Measurements from ENCODE around the gene RHEB.

DNA sequence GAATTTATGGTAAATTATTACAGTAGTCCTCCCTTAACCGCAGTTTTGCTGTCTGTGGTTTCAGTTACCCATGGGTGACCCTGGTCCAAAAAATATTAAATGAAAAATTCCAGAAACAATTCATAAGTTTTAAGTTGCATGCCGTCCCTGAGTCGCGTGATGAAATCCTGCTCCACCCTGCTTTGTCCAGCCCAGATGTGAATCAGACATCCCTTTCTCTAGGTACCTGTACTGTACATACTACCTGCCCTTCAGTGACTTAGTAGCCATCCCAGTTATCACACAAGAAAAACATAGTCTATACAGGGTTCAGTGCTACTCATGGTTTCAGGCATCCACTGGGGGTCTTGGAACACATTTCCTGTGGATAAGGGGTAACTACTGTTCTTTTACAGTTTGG lies 20.5 kb upstream of the RHEB start:
- TF ChIP-seq, protein P1, sequence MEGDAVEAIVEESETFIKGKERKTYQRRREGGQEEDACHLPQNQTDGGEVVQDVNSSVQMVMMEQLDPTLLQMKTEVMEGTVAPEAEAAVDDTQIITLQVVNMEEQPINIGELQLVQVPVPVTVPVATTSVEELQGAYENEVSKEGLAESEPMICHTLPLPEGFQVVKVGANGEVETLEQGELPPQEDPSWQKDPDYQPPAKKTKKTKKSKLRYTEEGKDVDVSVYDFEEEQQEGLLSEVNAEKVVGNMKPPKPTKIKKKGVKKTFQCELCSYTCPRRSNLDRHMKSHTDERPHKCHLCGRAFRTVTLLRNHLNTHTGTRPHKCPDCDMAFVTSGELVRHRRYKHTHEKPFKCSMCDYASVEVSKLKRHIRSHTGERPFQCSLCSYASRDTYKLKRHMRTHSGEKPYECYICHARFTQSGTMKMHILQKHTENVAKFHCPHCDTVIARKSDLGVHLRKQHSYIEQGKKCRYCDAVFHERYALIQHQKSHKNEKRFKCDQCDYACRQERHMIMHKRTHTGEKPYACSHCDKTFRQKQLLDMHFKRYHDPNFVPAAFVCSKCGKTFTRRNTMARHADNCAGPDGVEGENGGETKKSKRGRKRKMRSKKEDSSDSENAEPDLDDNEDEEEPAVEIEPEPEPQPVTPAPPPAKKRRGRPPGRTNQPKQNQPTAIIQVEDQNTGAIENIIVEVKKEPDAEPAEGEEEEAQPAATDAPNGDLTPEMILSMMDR (IDR thresholded peaks at IDR 0.05; ENCODE audit: low read depth, low read length), result no peak
- no peak for TF ChIP-seq EZH2phosphoT487 (IDR thresholded peaks at IDR 0.05; ENCODE audit: low read depth)
